Fibroblast of upper back skin (primary cell): Measurements from ENCODE around the gene LRRC46.

Experiments used
- DNase-seq: peaks from one replicate; pipeline ENCODE4 v3.0.0-alpha.2; 2013

LRRC46 gene

GRCh38 chr17:47810200-47810821, 21.2 kb upstream of the LRRC46 start:
- DNase-seq = peak; percentile 83

- no peak for DNase-seq
Observed at GRCh38 chr17:47810901-47811635, 20.4 kb upstream of the LRRC46 start.

- DNase-seq = no peak
Observed at GRCh38 chr17:47811709-47812108, 19.8 kb upstream of the LRRC46 start.

DNA sequence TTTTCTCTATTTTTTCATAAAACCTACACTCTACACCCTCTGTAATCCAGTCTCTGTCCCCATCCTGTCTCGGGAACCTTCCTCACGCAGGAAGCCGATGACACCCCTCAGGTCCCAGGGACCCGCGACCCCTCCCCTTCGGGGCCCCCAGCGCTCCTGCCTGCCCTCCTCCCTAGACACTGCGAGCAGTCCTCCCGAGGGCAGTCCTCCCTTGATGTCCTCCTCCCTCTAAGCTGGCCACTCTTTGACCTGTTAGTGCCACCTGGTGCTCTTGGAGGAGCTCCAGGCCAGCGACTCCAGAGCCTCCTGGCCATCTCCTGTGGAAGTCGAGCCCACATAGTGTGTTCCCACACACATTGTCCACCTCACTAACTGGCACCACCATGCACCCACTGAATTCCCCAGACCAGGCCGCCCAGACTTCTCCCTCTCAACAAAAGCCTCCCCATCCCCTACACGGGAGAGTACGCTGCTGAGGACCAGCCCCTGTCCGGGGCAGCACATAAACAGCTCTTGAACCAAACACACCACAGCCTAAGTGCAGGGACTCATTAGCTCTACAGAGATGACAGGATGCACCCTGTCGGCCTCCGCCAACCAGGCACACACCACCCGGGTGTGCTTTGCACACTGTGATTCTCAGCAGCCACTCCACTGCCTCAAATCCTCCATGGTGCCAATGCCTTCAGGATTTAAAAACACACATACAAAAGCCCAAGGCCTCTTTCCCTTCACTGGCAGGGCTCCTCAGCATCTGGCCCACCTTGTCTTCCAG, 19.1 kb upstream of the LRRC46 start:
- no peak for DNase-seq

- no peak for DNase-seq
Observed at GRCh38 chr17:47813077-47813476, 18.4 kb upstream of the LRRC46 start.

DNA sequence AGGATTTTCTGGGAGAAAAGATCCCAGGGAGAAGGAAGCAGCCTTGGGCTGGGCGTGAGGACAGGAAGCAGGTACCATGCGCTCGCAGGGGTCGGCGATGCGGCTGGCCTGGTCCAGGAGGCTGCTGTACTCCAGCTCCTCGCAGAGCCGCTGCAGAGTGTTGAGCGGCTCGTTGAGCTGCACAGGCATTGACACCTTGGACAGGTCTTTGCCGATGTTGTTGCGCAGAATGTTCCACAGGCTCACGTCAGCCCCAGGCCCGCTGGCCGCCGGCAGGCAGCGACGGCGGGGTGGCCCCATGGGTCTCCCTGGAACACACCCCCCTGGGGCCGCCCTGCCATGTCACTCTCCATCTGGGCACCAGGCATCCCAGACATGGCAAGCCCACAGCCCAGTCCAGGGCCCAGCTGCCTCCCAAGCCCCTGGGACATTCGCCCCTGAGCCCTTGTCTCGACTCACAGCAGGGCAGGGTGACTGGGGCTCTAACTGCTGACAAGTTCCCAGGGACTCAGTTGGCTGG, 17.9 kb upstream of the LRRC46 start:
- no peak for DNase-seq

- DNase-seq = no peak
Observed at GRCh38 chr17:47815106-47815918, 16.2 kb upstream of the LRRC46 start.

DNA sequence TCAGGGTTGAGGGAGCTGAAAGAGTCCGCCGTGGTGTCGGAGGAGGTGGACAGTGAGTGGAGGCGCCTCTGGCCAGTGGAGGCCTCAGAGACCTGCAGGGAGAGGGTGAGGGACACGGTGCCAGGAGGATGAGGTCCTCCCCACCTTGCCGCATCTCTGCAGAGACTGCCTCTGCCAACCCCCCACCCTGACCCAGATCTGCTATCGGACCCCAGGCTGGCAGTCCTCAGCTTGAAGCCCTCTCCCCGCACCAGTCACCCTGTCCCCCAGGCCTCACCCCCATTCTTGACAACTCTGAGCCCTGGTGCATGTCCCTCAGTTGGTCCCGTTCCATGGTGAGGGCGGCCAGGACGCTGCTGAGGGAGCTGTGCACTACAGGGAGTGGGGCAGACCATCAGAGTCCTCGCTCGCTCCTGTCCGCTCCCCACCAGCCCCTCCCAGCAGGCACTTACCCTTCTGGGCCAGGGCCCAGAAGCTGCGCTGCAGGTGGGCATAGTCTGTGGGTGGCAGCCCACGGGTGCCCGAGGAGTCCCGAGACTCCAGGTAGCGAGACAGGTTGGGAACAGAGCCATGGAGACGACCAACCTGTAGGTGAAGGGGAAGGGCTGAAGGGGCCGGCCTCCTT, 15.2 kb upstream of the LRRC46 start:
- DNase-seq = no peak

DNA sequence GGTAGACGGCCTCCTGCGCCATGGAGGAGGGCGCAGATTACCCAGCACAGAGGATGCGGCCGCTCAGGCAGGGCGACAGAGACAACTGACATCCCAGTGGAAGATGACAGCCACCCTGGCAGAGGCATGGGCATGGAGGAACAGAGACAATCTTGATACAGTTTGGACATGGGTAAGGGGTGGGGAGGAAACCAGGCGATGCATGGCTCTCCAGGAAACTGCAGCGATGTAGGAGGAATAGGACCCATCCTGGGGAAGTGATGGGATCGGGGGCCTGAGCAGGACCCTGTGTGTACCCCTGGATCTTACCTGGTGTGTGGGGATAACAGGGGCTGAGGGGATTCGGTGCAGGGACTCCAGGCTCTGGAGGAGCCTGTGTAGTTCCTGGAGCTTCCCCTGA, 14.5 kb upstream of the LRRC46 start:
- DNase-seq = no peak

GRCh38 chr17:47818002-47818695, 13.3 kb upstream of the LRRC46 start:
- DNase-seq = no peak

- DNase-seq = no peak
Observed at GRCh38 chr17:47819475-47819874, 12.0 kb upstream of the LRRC46 start.

DNA sequence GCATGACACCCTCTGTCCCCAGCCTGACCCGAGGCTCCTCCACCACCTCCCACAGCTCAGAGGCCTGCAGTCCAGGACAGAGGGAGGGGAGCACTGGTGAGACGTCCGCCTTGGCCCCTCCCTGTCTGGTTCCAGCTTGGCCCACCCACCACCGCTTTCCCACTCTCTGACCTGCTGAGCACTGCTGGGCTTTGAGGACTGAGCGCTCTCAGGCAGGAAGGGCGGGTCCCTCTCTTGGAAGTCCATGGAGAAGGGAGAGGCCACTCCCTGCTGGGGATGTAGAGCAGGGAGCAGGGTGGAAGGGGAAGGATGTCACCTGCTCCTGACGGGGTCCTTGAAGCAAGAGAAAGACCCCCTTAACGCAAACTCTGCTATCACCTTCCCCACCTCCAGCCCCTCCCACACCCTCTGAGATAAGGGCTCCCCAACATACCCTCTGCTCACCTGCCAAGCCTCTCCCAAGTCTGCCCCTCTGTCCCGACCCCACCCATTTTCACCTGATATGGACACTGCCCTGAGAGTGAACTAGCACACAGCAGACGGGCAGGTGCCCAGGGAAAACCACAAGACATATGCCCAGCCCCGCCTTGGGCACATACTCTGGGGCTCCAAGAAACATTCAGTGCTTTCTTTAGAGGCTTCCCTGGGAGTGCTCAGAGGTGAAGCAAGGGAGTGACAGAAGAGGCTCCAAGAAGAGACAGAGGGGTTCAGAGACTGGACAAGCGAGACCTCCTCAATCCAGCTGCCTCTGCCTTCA, 11.3 kb upstream of the LRRC46 start:
- no peak for DNase-seq

GRCh38 chr17:47821031-47821423, 10.4 kb upstream of the LRRC46 start:
- no peak for DNase-seq

DNA sequence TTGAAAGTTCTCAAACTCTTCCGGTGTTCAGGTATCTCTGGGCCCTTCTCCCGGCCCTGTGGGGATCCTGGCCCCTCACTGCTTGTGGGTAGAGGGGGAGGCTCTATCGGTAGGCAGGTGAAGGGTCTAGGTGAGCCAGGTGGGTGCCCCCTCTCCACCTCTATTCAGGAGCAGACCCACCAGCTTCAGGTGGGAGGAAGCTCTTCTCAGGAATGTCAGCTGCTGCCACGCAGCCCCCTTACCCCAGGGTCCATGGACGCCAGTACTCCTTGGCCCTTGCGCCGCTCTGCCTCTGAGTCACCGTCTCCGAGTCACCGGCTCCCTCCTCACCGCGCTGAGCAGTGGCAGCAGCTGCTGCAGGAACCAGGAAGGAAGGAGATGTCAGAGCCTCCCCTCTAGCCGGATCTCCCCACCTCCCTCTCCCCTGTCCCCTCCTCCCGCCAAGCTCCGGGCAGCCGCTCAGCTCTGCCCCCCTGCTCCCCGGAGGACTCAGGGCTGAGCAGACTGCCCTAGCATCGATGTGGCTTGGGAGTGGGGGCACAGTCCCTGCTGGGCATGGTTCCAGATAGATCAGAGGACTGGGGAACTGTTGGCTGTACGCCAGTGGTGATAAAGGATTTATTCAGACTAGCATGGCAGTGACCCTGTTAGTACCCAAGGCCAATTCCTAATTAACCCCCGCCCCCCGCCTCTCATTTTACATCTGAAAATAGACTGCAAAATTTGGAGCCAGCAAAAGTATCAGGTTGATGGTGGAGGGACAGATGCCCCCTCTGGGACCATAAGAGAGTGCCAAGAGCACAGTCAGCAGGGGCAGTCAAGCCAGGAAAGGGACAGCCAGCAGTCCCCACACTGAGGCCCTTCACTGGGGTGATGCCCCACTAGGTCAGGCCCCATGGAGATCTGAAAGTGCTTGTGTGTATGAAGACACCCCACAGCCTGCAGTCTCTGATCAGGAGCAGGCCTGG, 9.8 kb upstream of the LRRC46 start, which contains the start of gene OSBPL7:
Gene OSBPL7 (minus strand): TSS at position 371 of the 968 bp plus-strand sequence. CDS start 1,516 bp downstream, outside the sequence.
- peak; percentile 85 for DNase-seq

DNA sequence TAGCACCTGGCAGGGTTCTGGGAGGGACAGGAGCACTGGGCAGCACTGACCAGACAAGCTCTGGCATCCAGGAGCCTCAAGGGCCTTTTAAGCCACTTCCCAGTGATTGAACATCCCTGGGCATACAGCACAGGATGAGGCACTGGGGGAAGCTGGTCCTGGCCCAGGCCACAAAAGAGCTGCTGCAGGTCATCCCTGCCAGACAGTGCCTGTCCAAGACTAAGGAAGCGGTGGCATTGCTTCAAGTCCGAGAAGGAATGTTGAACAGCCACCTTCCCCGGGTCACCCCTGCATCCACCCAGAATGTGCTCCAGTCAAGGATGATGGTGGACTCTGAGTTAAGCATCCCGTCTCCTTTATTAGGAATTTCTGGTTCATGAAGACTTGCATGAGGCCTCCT, 8.7 kb upstream of the LRRC46 start:
- DNase-seq = no peak

DNA sequence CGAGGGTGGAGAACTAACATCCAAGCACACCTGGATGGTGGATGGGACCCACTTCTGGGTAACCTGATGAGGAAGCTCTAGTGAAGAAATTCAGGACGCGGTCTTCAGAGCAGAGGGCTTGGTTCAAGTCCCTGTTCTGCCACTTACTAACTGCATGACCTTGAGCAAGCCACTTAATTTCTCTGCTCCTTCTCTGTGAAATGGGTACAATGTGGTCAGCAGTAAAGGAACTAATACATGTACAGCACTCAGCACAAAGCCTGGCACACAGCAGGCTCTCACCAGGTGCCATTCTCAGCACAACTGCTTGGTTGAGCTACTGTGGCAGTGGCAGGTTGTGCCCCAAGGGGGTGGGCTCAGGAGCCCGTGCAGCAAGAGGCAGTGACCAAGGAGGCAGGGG, 8.0 kb upstream of the LRRC46 start:
- no peak for DNase-seq

GRCh38 chr17:47829870-47830269, 1.6 kb upstream of the LRRC46 start:
- DNase-seq = no peak

- no peak for DNase-seq
Observed at GRCh38 chr17:47830396-47831002, 971 bp upstream of the LRRC46 start.

DNA sequence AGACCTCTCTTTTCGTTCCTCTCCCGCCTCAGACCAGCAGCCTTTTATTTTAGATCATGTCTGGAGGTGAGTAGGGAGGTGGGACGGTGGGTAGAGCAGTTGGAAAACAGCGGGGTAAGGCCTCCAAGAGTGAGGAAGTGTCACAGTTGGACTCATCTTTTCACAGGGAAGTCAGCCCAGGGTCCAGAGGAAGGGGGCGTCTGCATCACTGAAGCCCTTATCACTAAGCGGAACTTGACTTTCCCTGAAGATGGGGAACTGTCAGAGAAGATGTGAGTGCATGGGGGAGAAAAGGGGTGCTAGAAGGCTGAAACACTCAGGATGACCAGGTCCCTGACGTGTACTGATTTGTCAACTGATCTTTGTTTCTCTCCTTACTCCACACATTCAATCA, 461 bp downstream of the LRRC46 start:
- DNase-seq = no peak
